ENCODE data around the gene KCNJ6.

The KCNJ6 gene

DNA sequence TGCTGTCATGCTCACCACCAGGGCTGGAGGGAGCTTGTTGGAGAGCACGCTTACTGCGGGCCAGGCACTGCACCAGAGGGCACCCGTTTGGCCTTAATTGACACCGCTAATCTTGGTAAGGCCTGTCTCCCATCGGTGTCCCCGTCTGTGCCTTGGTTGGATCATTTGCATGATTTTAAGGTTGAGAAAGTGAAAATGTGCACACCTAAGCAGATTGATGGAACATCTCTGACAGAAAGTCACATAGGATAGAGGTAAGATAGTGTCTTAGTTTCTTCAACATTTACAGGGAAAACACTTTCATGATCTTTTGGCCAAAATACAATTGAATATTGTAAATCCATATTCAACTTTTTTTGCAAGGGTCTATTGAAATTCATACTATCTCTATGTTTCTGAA lies 255.5 kb downstream of the KCNJ6 start:
- POLR2A ChIA-PET, result no interaction called here
- CTCF ChIA-PET, result interaction anchor here (1.0 to 2.4 kb wide), 3 partner anchors 9 to 18 kb away, joined by 3 to 11 read pairs (median 4); no protein-coding TSS in a partner anchor
- no peak for TF ChIP-seq CTCF (IDR thresholded peaks at IDR 0.05; ENCODE audit: control extremely low read depth, extremely low read depth, low read depth, missing control alignments)
- DNase-seq (ENCODE audit: extremely low spot score), result no peak

- POLR2A ChIA-PET, result no interaction called here
- CTCF ChIA-PET, result interaction anchor here (2.4 kb wide), 1 partner anchor 15 kb away, joined by 11 read pairs; no protein-coding TSS in a partner anchor
- DNase-seq (ENCODE audit: extremely low spot score), result no peak
- TF ChIP-seq CTCF (IDR thresholded peaks at IDR 0.05; ENCODE audit: control extremely low read depth, extremely low read depth, low read depth, missing control alignments), result no peak
Observed at GRCh38 chr21:37659874-37660273, 256.4 kb downstream of the KCNJ6 start.

DNA sequence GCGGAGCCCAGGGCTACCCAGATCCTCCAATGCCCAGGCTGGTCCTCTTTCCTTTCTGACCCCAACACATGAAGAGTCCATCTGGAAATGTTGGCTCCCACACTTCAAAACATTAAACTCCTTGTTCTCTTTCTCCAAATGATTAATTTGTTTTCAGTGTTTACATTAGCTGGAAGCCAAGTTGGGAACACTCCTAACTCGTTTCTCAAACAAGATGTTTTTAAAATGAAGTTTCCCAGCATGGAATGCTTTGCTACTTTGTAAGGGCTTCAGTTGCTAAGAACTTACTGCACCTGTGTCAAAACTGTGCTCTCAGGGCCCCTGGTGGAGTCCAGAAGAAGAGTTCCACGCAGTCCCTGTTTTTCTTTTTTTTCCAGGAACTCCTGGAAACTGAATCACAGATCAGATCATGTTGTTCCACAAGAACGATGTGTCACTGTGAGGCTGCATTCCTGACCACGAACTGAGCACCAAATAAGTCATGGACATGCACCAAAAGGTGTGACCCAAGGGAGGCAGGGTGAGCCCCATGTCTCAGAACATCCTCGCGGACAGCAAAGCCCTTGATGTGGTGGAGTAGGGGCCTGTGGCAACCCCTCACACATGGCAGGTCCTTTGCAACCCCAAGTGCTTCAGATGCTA lies 257.3 kb downstream of the KCNJ6 start:
- DNase-seq (ENCODE audit: extremely low spot score), result no peak
- ChIA-PET CTCF (interaction anchor here (1.5 kb wide), 1 partner anchor 16 kb away, joined by 6 read pairs; no protein-coding TSS in a partner anchor), POLR2A (no interaction called here)
- no peak for TF ChIP-seq CTCF (IDR thresholded peaks at IDR 0.05; ENCODE audit: control extremely low read depth, extremely low read depth, low read depth, missing control alignments)

GRCh38 chr21:37658121-37658816 lies 258.0 kb downstream of the KCNJ6 start:
- no peak for DNase-seq (ENCODE audit: extremely low spot score)
- POLR2A ChIA-PET, result no interaction called here
- CTCF ChIA-PET, result interaction anchor here (1.5 kb wide), 1 partner anchor 17 kb away, joined by 6 read pairs; no protein-coding TSS in a partner anchor
- TF ChIP-seq CTCF (IDR thresholded peaks at IDR 0.05; ENCODE audit: control extremely low read depth, extremely low read depth, low read depth, missing control alignments), result no peak

GRCh38 chr21:37656899-37657298 lies 259.4 kb downstream of the KCNJ6 start:
- no peak for DNase-seq (ENCODE audit: extremely low spot score)
- TF ChIP-seq CTCF (IDR thresholded peaks at IDR 0.05; ENCODE audit: control extremely low read depth, extremely low read depth, low read depth, missing control alignments), result no peak
- ChIA-PET CTCF (interaction anchor here (1.7 to 2.8 kb wide), 2 partner anchors 16 to 18 kb away, joined by 5 to 13 read pairs; no protein-coding TSS in a partner anchor), POLR2A (no interaction called here)

DNA sequence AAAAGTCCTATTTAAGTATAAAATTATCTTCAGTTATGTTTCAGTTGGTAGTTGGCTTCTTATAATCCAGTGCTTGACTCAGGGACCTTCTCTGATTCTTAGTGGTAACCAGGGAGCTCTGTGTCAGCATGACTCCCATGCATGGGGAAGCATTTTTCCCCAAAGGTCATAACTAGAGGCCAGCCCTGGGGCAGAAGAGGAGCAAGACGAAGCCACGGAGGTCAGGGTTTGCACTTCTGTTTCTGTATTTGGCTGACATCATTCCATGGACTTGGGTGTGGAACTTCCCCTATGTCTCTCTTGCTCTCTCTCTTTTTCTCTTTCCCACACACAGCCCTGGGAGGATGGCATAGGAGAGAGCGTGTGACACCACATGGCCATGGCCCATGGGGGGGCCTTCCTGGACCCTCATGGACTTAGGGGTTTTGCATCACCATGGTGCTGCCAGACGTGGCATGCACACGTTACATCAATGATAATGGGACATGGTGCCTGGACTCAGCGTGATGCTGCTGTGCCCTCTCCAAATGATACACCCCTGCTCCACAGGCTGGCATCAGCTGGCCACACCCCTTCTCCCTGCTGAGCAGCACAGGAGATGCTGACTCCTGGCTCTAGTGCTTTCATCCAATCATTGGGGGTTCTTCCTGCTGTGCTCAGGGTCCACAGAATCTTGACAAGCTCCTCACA lies 260.5 kb downstream of the KCNJ6 start:
- DNase-seq (ENCODE audit: extremely low spot score), result no peak
- POLR2A ChIA-PET, result no interaction called here
- no peak for TF ChIP-seq CTCF (IDR thresholded peaks at IDR 0.05; ENCODE audit: control extremely low read depth, extremely low read depth, low read depth, missing control alignments)
- CTCF ChIA-PET, result interaction anchor here (1.3 to 2.8 kb wide), 4 partner anchors 8 to 19 kb away, joined by 4 to 13 read pairs (median 5); no protein-coding TSS in a partner anchor
